Endothelial cell of umbilical vein (primary cell): ENCODE results near the gene PBX3.

Experiments
- EZH2 ChIP-seq: IDR thresholded peaks from 2 replicates; pipeline ENCODE4 v1.6.1; 2012; ENCODE audit warnings: borderline replicate concordance, low read depth, mild to moderate bottlenecking, moderate library complexity, low read length, inconsistent platforms; ENCODE audit not compliant: severe bottlenecking
- FOS ChIP-seq: IDR thresholded peaks from 2 replicates; pipeline ENCODE4 v1.6.1; 2011; ENCODE audit warnings: mild to moderate bottlenecking, low read length, moderate library complexity, borderline replicate concordance; ENCODE audit not compliant: insufficient read depth
- POLR2A ChIP-seq: IDR thresholded peaks from 2 replicates; pipeline ENCODE4 v1.6.1; 2012; ENCODE audit warnings: low read depth, mild to moderate bottlenecking, control low read depth, low read length
- TF ChIP-seq, protein P1 (sequence below): IDR thresholded peaks from 2 replicates; pipeline ENCODE4 v1.6.1; 2011; ENCODE audit not compliant: insufficient read depth, insufficient read length
- TF ChIP-seq, protein P2 (sequence below), 2 donors: IDR thresholded peaks; 1 replicate in 1 of 2; 2 replicates in 1 of 2; pipeline ENCODE4 v1.5.1; 2011; ENCODE audit warnings: low read length in 2 of 2, mild to moderate bottlenecking in 2 of 2, moderate library complexity in 2 of 2, control low read depth in 1 of 2, inconsistent platforms in 1 of 2, low read depth in 1 of 2; ENCODE audit not compliant: insufficient read depth in 1 of 2; ENCODE audit errors: extremely low read depth in 1 of 2

DNA sequence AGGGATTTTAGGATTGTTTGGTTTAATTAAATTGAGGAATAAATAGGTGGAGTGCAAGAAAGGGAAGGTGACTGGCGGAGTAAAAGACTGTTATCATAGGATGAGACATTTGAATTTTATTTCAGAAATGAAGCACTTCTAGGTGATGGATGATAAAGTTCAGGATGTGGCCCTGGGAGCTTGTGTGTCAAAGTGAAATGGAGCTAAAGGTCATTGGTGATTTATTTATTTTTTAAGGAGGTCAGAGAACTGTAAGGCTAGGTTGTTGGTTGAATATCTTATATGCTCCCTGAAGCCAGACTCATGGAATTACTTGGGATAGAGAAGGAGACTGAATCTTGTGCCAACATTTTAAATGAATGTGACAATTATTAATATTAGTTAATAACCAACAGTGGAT is 40.5 kb downstream of the PBX3 start:
- TF ChIP-seq EZH2 (no peak), POLR2A (no peak), FOS (no peak)
- TF ChIP-seq, protein P1, sequence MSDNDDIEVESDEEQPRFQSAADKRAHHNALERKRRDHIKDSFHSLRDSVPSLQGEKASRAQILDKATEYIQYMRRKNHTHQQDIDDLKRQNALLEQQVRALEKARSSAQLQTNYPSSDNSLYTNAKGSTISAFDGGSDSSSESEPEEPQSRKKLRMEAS, result no peak
- TF ChIP-seq, protein P2, sequence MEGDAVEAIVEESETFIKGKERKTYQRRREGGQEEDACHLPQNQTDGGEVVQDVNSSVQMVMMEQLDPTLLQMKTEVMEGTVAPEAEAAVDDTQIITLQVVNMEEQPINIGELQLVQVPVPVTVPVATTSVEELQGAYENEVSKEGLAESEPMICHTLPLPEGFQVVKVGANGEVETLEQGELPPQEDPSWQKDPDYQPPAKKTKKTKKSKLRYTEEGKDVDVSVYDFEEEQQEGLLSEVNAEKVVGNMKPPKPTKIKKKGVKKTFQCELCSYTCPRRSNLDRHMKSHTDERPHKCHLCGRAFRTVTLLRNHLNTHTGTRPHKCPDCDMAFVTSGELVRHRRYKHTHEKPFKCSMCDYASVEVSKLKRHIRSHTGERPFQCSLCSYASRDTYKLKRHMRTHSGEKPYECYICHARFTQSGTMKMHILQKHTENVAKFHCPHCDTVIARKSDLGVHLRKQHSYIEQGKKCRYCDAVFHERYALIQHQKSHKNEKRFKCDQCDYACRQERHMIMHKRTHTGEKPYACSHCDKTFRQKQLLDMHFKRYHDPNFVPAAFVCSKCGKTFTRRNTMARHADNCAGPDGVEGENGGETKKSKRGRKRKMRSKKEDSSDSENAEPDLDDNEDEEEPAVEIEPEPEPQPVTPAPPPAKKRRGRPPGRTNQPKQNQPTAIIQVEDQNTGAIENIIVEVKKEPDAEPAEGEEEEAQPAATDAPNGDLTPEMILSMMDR (IDR thresholded peaks at IDR 0.05; ENCODE audit: extremely low read depth in 1 of 2, insufficient read depth in 1 of 2, low read depth in 1 of 2, low read length in 2 of 2), result no peak
